Fibroblast of villous mesenchyme (primary cell): ENCODE results near the gene USHBP1. TPM values are rescaled to one million over a fixed set of nuclear protein-coding genes. Genes with fewer than 3 reads are reported as not detected.

ENCODE experiments used
- DNase-seq: peaks from one replicate; pipeline ENCODE4 v3.0.0-alpha.2; 2010; ENCODE audit warnings: low read depth
- H3K4me3 ChIP-seq: 2 replicates; pipeline ENCODE4 v1.5.1; 2011; ENCODE audit warnings: low read depth, mild to moderate bottlenecking, low read length
- total RNA-seq: library from RNA; depleted of rRNA; stranded (reverse); fragments of >200 nt; gene quantifications from 2 replicates; pipeline ENCODE4 v1.2.3, GENCODE V29; 2012
- TF ChIP-seq, protein P1 (sequence below): IDR thresholded peaks from 2 replicates; pipeline ENCODE4 v1.5.1; 2012; ENCODE audit warnings: low read depth, mild to moderate bottlenecking, low read length; ENCODE audit not compliant: insufficient read depth

USHBP1 gene
- total RNA-seq, 1 donor, result not detected

DNA sequence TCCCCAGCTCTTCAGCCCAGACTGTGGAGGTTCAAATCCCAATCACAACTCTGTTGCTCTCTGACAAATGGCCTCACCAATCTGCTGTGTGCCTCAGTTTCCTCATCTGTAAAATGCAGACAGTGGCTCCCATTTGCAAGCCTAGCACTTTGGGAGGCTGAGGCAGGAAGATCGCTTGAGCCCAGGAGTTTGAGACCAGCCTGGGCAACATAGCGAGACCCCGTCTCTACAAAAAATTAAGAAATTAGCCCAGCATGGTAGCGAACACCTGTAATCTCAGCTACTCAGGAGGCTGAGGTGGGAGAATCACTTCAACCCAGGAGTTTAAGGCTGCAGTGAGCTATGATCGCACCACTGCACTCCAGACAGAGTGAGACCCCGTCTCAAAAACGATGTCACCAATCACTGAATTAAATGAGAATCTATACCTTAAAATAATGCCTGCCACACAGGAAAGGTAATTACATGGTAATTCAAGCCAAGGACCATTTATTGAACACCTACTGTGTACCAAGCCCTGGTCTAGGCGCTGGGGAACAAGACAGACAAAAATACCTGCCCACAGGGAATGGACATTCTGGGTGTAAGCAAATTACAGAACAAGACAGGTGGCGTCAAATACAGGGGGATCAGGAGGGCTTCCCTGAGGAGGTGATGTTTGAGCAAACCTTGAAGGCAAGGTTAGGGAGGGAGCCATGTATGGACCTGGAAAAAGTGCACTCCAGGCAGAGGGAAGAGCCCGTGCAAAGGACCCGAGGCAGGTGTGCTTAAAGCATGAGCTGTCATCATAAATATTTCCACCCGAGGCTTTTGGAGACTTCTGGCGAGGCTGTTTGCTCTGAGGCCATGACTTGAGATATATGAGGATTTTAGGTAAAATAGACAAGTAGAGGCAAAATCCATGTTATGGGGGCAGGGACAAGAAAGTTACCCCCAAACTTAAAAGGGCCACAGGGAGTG lies 26.5 kb downstream of the USHBP1 start:
- no peak for DNase-seq
- TF ChIP-seq, protein P1, sequence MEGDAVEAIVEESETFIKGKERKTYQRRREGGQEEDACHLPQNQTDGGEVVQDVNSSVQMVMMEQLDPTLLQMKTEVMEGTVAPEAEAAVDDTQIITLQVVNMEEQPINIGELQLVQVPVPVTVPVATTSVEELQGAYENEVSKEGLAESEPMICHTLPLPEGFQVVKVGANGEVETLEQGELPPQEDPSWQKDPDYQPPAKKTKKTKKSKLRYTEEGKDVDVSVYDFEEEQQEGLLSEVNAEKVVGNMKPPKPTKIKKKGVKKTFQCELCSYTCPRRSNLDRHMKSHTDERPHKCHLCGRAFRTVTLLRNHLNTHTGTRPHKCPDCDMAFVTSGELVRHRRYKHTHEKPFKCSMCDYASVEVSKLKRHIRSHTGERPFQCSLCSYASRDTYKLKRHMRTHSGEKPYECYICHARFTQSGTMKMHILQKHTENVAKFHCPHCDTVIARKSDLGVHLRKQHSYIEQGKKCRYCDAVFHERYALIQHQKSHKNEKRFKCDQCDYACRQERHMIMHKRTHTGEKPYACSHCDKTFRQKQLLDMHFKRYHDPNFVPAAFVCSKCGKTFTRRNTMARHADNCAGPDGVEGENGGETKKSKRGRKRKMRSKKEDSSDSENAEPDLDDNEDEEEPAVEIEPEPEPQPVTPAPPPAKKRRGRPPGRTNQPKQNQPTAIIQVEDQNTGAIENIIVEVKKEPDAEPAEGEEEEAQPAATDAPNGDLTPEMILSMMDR, result no peak
- no peak overlapping the region for H3K4me3 ChIP-seq

GRCh38 chr19:17236811-17237543 lies 27.6 kb downstream of the USHBP1 start:
- TF ChIP-seq, protein P1, result no peak

DNA sequence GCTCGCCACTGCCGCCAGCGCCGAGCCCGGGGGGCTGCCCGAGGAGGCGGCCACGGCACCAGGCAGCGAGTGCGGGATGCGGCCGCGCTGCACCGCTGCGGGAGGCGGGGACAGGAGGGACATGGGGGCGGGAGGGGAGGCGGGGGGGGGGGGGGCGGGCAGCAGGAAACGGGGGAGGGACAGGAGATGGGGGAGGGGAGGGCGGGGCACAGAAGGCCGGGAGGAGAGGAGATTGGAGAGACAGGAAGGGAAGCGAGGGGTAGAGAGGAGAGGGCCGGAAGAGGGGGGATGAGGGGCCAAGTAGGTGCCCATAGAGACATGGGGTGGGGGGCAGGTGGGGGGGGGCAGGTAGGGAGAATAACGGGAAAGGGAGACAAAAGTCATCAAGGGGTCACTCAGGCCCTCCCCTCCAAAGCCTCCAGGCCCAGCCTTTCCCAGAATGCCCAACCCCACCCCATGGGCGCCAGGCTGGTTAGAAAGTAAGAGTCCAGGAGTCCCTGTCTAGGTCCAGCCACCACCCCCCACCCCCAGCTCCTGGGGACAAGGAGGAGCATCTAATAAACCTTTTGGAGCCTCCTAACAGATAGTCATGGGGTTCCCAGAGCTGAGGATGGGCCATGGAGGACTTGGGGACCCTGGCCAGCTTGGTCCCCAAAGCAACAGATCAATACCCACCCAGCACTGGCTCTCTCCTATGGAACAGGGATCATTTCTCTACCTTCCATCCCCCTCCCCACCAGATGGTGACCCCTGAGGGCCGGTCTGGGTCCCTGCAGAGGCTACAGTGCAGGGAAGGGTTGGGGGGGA lies 28.4 kb downstream of the USHBP1 start:
- DNase-seq, result no peak
- peak overlapping the region; percentile 40 for H3K4me3 ChIP-seq
- TF ChIP-seq, protein P1, result no peak

More at GRCh38 chr19:17236811-17237543, 27.6 kb downstream of the USHBP1 start:
- H3K4me3 ChIP-seq, result no peak overlapping the region
- DNase-seq, result no peak

DNA sequence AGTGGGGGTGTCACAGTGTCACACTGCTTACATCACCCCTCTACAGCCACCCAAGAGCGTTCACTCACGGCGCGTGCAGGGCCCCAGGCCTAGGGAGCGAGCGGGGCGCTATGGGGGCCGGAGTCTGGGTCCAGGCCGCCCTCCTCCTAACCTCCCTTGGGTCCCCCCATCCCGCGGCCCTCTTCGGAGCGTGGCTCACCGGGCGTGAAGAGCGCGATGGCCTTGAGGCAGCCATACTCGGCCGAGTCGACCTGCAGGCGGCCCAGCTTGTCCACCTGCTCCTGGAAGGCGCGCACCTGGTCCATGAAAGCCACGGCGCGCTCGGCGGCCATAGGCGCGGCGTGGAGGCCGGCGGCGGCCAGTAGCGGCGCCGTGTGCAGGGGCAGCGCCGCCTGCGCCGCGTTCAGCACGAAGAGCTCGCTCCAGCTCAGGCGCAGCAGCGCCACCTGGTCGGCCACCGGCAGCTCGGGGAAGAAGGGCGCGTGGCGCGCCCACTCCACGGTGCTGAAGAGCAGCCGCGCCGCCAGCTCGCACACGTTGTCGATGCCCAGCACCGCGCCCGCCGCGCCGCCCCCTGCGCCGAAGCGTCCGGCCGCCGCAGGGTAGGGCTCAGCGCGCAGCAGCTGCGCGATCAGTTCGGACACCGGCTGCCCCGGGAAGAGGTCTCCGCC lies 29.1 kb downstream of the USHBP1 start:
- H3K4me3 ChIP-seq, result peak overlapping the region; percentile 53
- peak; percentile 78 for DNase-seq
- TF ChIP-seq, protein P1, result peak; percentile 31

GRCh38 chr19:17234911-17235299 lies 29.6 kb downstream of the USHBP1 start:
- H3K4me3 ChIP-seq, result peak overlapping the region; percentile 53
- TF ChIP-seq, protein P1, result no peak
- peak; percentile 53 for DNase-seq

DNA sequence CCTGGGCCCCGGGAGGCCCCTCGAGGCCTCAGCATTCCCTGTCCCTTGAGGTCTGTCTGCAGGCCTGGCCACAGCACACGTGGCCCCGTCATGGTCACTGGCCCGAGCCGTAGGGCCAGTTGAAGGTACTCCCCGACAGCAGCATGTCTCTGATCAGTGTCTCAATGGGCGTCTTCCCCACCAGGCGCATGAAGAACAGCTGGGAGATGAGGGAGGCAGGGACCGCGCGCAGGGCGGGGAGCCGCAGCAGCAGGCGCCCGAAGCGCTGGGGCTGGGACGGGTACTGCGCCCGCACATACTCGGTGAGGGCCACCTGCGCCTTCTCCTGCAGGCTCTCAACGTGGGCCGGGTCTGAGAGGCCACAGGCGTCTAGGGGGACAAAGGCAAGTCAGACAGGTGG lies 32.3 kb downstream of the USHBP1 start:
- TF ChIP-seq, protein P1, result no peak
- H3K4me3 ChIP-seq, result no peak overlapping the region
- no peak for DNase-seq
